Retinal pigment epithelial cell (primary cell): Measurements from ENCODE around the gene LBHD2.

Experiments
- DNase-seq: peaks from one replicate; pipeline ENCODE4 v3.0.0-alpha.2; 2010; ENCODE audit warnings: low read depth
- H3K4me3 ChIP-seq: 2 replicates; pipeline ENCODE4 v1.5.1; 2011; ENCODE audit warnings: mild to moderate bottlenecking, low read length, control low read depth, moderate library complexity
- TF ChIP-seq, protein P1 (sequence below): conservative IDR thresholded peaks from 2 replicates; pipeline ENCODE4 v1.5.1; 2011; ENCODE audit warnings: low read depth, low read length, control low read depth, inconsistent platforms

The LBHD2 gene

DNA sequence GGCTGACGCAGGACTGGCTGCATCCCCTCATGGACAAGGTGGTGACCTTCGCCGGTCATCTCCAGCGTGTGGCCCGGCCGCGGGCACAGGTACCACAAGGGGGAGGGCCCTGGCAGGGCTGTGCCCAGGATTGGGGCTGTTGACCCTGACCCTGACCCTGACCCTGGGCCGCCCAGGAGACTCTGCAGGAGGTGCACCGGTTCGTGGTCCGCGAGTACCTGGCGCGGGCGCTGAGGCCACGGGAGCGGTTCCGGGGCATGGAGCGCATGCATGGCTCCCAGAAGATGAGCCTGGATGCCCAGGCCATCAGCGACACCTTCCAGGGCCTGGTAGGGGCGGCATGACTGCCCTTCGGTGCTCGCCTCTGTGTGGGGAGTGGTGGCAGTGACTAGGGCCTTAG is 23.4 kb downstream of the LBHD2 start:
- TF ChIP-seq, protein P1, sequence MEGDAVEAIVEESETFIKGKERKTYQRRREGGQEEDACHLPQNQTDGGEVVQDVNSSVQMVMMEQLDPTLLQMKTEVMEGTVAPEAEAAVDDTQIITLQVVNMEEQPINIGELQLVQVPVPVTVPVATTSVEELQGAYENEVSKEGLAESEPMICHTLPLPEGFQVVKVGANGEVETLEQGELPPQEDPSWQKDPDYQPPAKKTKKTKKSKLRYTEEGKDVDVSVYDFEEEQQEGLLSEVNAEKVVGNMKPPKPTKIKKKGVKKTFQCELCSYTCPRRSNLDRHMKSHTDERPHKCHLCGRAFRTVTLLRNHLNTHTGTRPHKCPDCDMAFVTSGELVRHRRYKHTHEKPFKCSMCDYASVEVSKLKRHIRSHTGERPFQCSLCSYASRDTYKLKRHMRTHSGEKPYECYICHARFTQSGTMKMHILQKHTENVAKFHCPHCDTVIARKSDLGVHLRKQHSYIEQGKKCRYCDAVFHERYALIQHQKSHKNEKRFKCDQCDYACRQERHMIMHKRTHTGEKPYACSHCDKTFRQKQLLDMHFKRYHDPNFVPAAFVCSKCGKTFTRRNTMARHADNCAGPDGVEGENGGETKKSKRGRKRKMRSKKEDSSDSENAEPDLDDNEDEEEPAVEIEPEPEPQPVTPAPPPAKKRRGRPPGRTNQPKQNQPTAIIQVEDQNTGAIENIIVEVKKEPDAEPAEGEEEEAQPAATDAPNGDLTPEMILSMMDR: no peak
- DNase-seq: no peak
- no peak overlapping the region for H3K4me3 ChIP-seq

- no peak overlapping the region for H3K4me3 ChIP-seq
- TF ChIP-seq, protein P1: no peak
- DNase-seq: no peak
Measured at GRCh38 chr14:103107941-103108748, 24.1 kb downstream of the LBHD2 start.

DNA sequence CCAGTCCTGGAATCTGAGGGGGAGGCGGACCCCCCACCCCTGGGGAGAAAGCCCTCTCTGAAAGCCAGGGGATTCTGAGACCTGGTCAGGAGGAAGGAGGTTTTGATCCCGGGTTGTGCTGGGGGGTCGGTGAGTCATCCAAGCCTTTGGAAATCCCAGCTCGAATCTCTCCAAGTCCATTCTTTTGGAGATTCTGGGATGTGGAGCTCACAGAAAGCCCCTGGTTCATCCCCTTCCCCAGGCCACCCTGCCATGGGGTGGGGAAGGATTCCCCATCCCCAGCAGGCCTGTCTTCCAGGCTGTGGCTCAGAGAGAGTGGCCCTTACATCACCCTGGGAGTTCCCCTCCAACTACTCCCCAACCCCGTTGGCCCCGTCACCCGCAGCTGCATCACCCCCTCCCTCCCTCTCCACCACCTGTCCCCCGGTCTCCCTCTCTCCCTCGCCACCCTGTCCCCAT is 24.8 kb downstream of the LBHD2 start:
- no peak overlapping the region for H3K4me3 ChIP-seq
- no peak for DNase-seq
- TF ChIP-seq, protein P1: no peak

- peak; percentile 28 for DNase-seq
- TF ChIP-seq, protein P1: no peak
- H3K4me3 ChIP-seq: no peak overlapping the region
Measured at GRCh38 chr14:103109535-103110441, 25.8 kb downstream of the LBHD2 start.

DNA sequence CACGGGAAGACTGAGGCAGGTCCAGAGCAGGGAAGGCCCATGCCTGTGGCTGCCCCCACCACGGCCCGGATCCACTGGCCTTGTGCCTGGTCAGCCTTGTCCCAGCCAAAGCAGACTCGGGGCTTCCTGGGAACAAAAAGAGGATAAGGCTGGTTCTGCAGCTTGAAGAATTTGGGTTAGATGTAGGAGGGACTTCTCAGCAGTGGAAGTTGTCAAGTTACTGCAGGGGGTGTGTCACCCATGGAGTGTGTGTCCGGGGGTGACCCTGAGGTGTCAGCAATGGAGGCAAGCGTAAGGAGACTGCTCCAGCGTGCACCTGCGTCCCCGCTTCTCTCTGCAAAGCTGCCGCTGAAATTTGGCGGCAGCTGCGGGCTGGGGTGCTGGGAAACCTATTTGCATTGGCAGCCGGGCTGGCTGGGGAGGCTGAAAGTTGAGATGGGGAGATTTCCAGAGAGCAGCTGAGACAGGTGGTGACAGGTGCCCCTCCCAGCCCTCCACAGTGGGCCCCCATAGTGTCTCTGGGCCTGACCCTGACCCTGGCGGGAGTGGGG is 26.7 kb downstream of the LBHD2 start:
- H3K4me3 ChIP-seq: no peak overlapping the region
- DNase-seq: no peak
- TF ChIP-seq, protein P1: no peak

- no peak overlapping the region for H3K4me3 ChIP-seq
- TF ChIP-seq, protein P1: no peak
- DNase-seq: no peak
Measured at GRCh38 chr14:103111232-103111868, 27.3 kb downstream of the LBHD2 start.
